NB4 (cell line): ENCODE measurements around the gene HS3ST1.

Experiments used
- DNase-seq: peaks from one replicate; pipeline ENCODE4 v3.0.0; 2010; ENCODE audit warnings: low read depth
- H3K4me3 ChIP-seq: one replicate; pipeline ENCODE4 v1.5.1; 2011; ENCODE audit warnings: mild to moderate bottlenecking, low read depth, low read length, moderate library complexity
- CTCF ChIP-seq: IDR thresholded peaks from one replicate; pipeline ENCODE4 v1.5.1; 2012; ENCODE audit warnings: low read depth, low read length
- MAX ChIP-seq: IDR thresholded peaks from 2 replicates; pipeline ENCODE4 v1.6.1; 2011; ENCODE audit warnings: low read depth, low read length
- MYC ChIP-seq: IDR thresholded peaks from 2 replicates; pipeline ENCODE4 v1.6.1; 2011; ENCODE audit warnings: low read depth, low read length
- POLR2A ChIP-seq: IDR thresholded peaks from 2 replicates; pipeline ENCODE4 v1.6.1; 2011; ENCODE audit warnings: mild to moderate bottlenecking; ENCODE audit not compliant: insufficient read length; ENCODE audit errors: extremely low read depth

Gene HS3ST1

DNA sequence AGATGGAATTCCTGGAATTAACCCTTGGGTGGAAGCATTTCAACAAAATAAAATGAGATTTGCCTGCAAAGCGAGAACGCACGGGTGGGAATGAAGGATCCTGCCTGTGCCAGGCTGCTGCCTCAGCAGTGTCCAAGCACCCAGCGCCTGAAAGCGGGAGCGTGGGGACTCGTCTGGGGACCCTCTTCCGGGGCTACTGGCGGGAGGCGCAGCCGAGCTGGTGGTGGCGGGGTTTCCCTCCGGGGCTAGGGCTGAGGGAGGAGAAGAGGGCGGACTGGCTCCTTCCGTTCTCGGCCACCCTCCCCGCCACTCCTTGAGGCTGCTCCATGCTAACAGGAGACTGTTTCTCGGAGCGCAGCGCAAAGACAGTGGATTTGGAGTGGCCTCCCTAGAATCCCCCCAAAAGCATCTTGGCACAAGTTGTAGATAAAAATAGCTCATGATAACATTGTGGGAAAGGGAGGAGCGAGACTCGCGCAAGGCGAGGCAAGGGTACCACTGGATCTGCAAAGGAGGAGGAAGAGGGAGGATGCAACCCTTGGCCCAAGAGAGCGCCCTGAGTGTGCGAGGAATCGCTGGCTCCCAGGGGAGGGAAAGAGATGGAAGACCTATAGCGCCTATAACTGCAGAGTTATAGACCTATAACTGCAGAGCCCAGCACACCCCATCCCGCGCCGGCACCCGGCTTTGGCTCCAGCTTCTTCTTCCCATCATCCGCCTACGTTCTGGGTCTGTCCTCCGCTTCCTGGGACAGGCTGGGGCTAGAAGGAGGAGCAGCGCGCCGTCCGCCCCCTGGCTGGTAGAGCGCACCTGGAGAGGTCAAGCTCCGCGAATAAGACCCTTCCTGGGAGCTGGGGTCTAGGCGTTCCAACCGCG is 1.3 kb downstream of the HS3ST1 start:
- TF ChIP-seq MYC (no peak), MAX (no peak), CTCF (no peak), POLR2A (no peak)
- no peak for DNase-seq
- no peak overlapping the region for H3K4me3 ChIP-seq

- no peak for DNase-seq
- H3K4me3 ChIP-seq: no peak overlapping the region
- TF ChIP-seq CTCF: no peak
- TF ChIP-seq MAX: no peak
Measured at GRCh38 chr4:11426731-11427120, 2.0 kb downstream of the HS3ST1 start.

DNA sequence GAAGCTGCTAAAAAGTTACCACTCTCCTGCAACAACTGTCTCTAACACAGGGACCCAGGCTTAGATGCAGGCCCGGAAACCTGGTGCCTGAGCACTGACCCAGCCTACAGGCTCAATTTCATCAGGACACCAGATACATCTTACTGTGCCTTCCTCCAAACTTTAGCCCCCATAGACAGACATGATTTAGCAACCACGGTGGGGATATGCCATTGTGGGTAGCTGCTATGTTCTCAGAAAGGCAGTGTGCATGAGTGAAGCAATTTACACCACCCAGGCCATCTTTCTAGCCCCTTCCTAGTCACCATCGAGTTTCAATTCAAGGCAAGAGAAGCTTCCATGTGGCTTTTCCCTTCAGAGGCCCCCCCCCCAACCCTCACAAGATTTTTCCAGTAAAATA is 2.7 kb downstream of the HS3ST1 start:
- no peak for DNase-seq
- TF ChIP-seq POLR2A: no peak
- TF ChIP-seq MAX: no peak
- no peak for TF ChIP-seq MYC
- no peak for TF ChIP-seq CTCF
- no peak overlapping the region for H3K4me3 ChIP-seq

DNA sequence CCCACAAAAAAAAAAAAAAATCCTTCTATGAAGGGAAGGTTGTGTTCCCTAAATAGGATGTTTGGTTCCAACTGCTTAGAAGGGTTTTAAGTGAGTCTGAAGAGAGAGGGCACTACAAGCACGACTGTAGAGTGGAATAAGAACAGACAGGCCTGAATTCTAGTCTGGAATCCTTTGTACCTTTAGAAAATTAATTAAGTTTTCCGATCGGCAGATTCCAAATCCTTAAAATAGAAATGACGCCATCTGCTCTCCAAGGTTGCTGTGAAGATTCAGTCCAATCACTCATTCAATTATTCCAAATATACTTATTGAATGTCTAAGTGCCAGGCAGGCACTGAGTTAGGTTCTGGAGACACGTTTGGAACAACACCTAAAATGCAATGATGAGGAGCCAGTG is 3.8 kb downstream of the HS3ST1 start:
- DNase-seq: no peak
- no peak overlapping the region for H3K4me3 ChIP-seq
- TF ChIP-seq MAX: no peak
- no peak for TF ChIP-seq CTCF
- no peak for TF ChIP-seq POLR2A
- no peak for TF ChIP-seq MYC

DNA sequence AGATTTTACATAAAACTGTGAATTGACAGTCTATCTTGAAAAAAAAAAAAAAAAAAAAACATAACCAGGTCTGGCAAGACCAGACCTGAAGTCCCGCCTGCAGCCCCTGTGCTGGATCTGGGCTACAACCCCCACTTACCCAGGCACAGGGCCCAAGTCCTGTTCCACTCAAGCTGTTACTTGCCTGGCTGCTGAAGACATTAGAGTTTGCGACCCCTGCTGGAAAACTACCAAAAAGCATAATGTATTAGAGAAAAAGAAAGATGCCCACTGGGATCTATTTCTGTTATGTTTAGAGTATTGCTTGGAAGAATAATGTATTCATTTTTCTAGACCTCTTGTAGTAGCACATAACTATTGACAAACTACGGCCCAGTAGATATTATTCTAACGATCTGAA is 4.7 kb downstream of the HS3ST1 start:
- no peak overlapping the region for H3K4me3 ChIP-seq
- peak; percentile 55 for DNase-seq

More for the DNA sequence above, 4.7 kb downstream of the HS3ST1 start:
- peak; percentile 67 for TF ChIP-seq CTCF
- TF ChIP-seq MYC: no peak
